Esophagus muscularis mucosa (tissue), 3 donors: ENCODE results near the gene C1orf159.

Source experiments
- EP300 ChIP-seq: sonication (generic); formaldehyde crosslinking; IDR thresholded peaks from one replicate; pipeline ENCODE4 v1.6.1; 2017; ENCODE audit warnings: antibody characterized with exemption
- TF ChIP-seq, protein P1 (sequence below), 3 experiments: fragments of 200-600 bp in 2 of 3; fragments of 450-650 bp in 1 of 3; sonication (generic) in 2 of 3; IDR thresholded peaks; one replicate each; pipeline ENCODE4 v1.5.1; 2017 to 2019; ENCODE audit warnings: antibody characterized with exemption in 3 of 3, mild to moderate bottlenecking in 2 of 3, moderate library complexity in 1 of 3

DNA sequence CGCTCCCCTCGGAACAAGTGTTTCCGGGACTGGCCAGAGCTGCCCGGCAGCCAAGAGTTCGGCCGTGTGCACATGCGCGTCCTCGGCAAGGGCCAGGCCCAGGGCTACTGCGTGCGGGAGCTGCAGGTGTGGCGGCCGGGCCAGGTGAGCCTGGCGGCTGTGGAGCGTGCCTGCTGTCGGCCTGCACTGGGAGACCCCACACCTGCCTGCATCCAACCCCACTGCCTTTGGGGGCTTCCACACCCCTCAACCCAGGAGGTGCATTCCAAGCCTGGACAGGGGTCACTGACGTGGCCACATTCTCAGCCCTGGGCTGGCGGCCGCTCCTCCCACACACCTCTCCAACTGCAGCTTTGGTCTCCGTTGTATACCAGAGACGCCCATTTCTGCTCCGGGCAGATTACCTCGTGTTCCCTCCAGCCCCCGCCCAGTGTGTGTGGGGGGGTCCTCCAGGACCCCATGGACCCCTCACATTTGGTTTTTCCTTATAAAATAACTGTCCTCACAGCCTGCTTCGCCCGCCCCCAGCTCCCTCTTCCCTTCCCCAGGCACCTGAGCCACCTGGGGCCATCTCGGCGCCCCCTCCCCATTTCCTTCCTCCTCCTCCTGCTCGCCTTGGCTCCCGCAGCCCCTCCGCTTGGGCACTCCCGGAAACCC lies 47.9 kb downstream of the C1orf159 start:
- TF ChIP-seq, protein P1, sequence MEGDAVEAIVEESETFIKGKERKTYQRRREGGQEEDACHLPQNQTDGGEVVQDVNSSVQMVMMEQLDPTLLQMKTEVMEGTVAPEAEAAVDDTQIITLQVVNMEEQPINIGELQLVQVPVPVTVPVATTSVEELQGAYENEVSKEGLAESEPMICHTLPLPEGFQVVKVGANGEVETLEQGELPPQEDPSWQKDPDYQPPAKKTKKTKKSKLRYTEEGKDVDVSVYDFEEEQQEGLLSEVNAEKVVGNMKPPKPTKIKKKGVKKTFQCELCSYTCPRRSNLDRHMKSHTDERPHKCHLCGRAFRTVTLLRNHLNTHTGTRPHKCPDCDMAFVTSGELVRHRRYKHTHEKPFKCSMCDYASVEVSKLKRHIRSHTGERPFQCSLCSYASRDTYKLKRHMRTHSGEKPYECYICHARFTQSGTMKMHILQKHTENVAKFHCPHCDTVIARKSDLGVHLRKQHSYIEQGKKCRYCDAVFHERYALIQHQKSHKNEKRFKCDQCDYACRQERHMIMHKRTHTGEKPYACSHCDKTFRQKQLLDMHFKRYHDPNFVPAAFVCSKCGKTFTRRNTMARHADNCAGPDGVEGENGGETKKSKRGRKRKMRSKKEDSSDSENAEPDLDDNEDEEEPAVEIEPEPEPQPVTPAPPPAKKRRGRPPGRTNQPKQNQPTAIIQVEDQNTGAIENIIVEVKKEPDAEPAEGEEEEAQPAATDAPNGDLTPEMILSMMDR (IDR thresholded peaks at IDR 0.05): no peak
- TF ChIP-seq EP300: no peak
